ENCODE data around the gene UGT1A3. TPM values are rescaled to one million over a fixed set of nuclear protein-coding genes. Genes with fewer than 3 reads are reported as not detected.

UGT1A3 gene
- polyA plus RNA-seq, 1 donor: 0.16 TPM

GRCh38 chr2:233815861-233816260 is 87.0 kb downstream of the UGT1A3 start:
- WGBS (ENCODE audit: insufficient coverage, low lambda C conversion rate): 100% methylated on average over 4 of the region's 6 CpGs
- Histone ChIP-seq H3K4me1 (ENCODE audit: control insufficient read depth, insufficient read depth, low read length) (peaks cover 24% of the 10 kb centered on the region), H3K36me3 (ENCODE audit: control insufficient read depth, insufficient read depth, low read length) (no peaks in the 10 kb centered on the region), H3K4me3 (ENCODE audit: low read length) (no peak overlapping the region), H3K27ac (ENCODE audit: low read length) (no peak overlapping the region), H3K9me3 (ENCODE audit: control insufficient read depth, low read depth, low read length) (no peaks in the 10 kb centered on the region), H3K27me3 (ENCODE audit: control insufficient read depth, insufficient read depth, low read length) (no peaks in the 10 kb centered on the region)
- DNase-seq: no peak

- Histone ChIP-seq H3K36me3 (ENCODE audit: control insufficient read depth, insufficient read depth, low read length) (no peaks in the 10 kb centered on the region), H3K27ac (ENCODE audit: low read length) (peak overlapping the region; percentile 58), H3K27me3 (ENCODE audit: control insufficient read depth, insufficient read depth, low read length) (no peaks in the 10 kb centered on the region), H3K4me3 (ENCODE audit: low read length) (no peak overlapping the region), H3K9me3 (ENCODE audit: control insufficient read depth, low read depth, low read length) (no peaks in the 10 kb centered on the region), H3K4me1 (ENCODE audit: control insufficient read depth, insufficient read depth, low read length) (peaks cover 24% of the 10 kb centered on the region)
- WGBS (ENCODE audit: insufficient coverage, low lambda C conversion rate): no CpG with 5 or more reads among the region's 2 CpGs
- no peak for DNase-seq
These were observed 87.5 kb downstream of the UGT1A3 start for GRCh38 chr2:233816334-233816733.

DNA sequence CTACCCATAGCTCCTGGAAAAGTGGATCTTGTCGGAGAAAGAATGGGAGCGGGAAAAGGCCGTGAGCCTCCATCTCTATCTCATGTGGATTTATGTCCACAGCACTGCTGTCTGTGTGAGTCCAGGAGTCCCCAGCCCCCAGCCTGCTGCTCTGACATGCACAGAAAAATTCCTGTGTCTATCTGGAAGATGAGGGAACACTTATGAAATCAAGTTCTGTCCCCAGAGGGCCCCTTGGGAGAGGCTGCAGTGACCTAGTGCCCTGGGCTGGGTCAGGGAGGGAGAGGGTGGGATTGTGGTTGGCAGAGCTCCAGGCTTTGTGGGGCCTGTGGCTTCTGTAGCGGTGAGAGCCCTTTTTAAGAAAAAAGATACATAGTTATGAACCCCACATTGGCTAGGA is 87.9 kb downstream of the UGT1A3 start:
- DNase-seq: peak; percentile 62 to 82
- no CpG with 5 or more reads among the region's 4 CpGs for WGBS (ENCODE audit: insufficient coverage, low lambda C conversion rate)
- H3K4me3 ChIP-seq (ENCODE audit: low read length): no peak overlapping the region

GRCh38 chr2:233817361-233817911 is 88.6 kb downstream of the UGT1A3 start:
- DNase-seq: peak; percentile 37 to 72
- no peaks in the 10 kb centered on the region for H3K27me3 ChIP-seq (ENCODE audit: control insufficient read depth, insufficient read depth, low read length)
- WGBS (ENCODE audit: insufficient coverage, low lambda C conversion rate): no CpG with 5 or more reads among the region's 3 CpGs

More for the DNA sequence above, 87.9 kb downstream of the UGT1A3 start:
- Histone ChIP-seq H3K4me1 (ENCODE audit: control insufficient read depth, insufficient read depth, low read length) (peaks cover 24% of the 10 kb centered on the region), H3K27me3 (ENCODE audit: control insufficient read depth, insufficient read depth, low read length) (no peaks in the 10 kb centered on the region), H3K27ac (ENCODE audit: low read length) (peak overlapping the region; percentile 58), H3K36me3 (ENCODE audit: control insufficient read depth, insufficient read depth, low read length) (no peaks in the 10 kb centered on the region), H3K9me3 (ENCODE audit: control insufficient read depth, low read depth, low read length) (no peaks in the 10 kb centered on the region)

GRCh38 chr2:233817995-233818638 is 89.3 kb downstream of the UGT1A3 start:
- H3K4me3 ChIP-seq (ENCODE audit: low read length): no peak overlapping the region
- DNase-seq: peak in 1 of 2 donors; percentile 52
- no peaks in the 10 kb centered on the region for H3K36me3 ChIP-seq (ENCODE audit: control insufficient read depth, insufficient read depth, low read length)
- no CpG with 5 or more reads among the region's 11 CpGs for WGBS (ENCODE audit: insufficient coverage, low lambda C conversion rate)
- H3K27ac ChIP-seq (ENCODE audit: low read length): peak overlapping the region; percentile 58
- H3K4me1 ChIP-seq (ENCODE audit: control insufficient read depth, insufficient read depth, low read length): peaks cover 29% of the 10 kb centered on the region
- H3K9me3 ChIP-seq (ENCODE audit: control insufficient read depth, low read depth, low read length): no peaks in the 10 kb centered on the region
- no peaks in the 10 kb centered on the region for H3K27me3 ChIP-seq (ENCODE audit: control insufficient read depth, insufficient read depth, low read length)

More at GRCh38 chr2:233817361-233817911, 88.6 kb downstream of the UGT1A3 start:
- peak overlapping the region; percentile 58 for H3K27ac ChIP-seq (ENCODE audit: low read length)
- H3K36me3 ChIP-seq (ENCODE audit: control insufficient read depth, insufficient read depth, low read length): no peaks in the 10 kb centered on the region
- no peaks in the 10 kb centered on the region for H3K9me3 ChIP-seq (ENCODE audit: control insufficient read depth, low read depth, low read length)
- no peak overlapping the region for H3K4me3 ChIP-seq (ENCODE audit: low read length)
- peaks cover 24% of the 10 kb centered on the region for H3K4me1 ChIP-seq (ENCODE audit: control insufficient read depth, insufficient read depth, low read length)

- H3K4me3 ChIP-seq (ENCODE audit: low read length): no peak overlapping the region
- no peak overlapping the region for H3K27ac ChIP-seq (ENCODE audit: low read length)
- WGBS (ENCODE audit: insufficient coverage, low lambda C conversion rate): no CpG with 5 or more reads among the region's 17 CpGs
- H3K36me3 ChIP-seq (ENCODE audit: control insufficient read depth, insufficient read depth, low read length): no peaks in the 10 kb centered on the region
- peaks cover 30% of the 10 kb centered on the region for H3K4me1 ChIP-seq (ENCODE audit: control insufficient read depth, insufficient read depth, low read length)
- no peak for DNase-seq
- no peaks in the 10 kb centered on the region for H3K9me3 ChIP-seq (ENCODE audit: control insufficient read depth, low read depth, low read length)
- H3K27me3 ChIP-seq (ENCODE audit: control insufficient read depth, insufficient read depth, low read length): no peaks in the 10 kb centered on the region
These were observed 90.1 kb downstream of the UGT1A3 start for GRCh38 chr2:233818639-233819621.

- Histone ChIP-seq H3K27me3 (ENCODE audit: control insufficient read depth, insufficient read depth, low read length) (no peaks in the 10 kb centered on the region), H3K36me3 (ENCODE audit: control insufficient read depth, insufficient read depth, low read length) (no peaks in the 10 kb centered on the region), H3K4me3 (ENCODE audit: low read length) (no peak overlapping the region), H3K4me1 (ENCODE audit: control insufficient read depth, insufficient read depth, low read length) (peaks cover 30% of the 10 kb centered on the region), H3K27ac (ENCODE audit: low read length) (no peak overlapping the region), H3K9me3 (ENCODE audit: control insufficient read depth, low read depth, low read length) (no peaks in the 10 kb centered on the region)
- no CpG with 5 or more reads among the region's 18 CpGs for whole genome bisulfite sequencing (ENCODE audit: insufficient coverage, low lambda C conversion rate)
- no peak for DNase-seq
These were observed 91.3 kb downstream of the UGT1A3 start for GRCh38 chr2:233819884-233820773.

DNA sequence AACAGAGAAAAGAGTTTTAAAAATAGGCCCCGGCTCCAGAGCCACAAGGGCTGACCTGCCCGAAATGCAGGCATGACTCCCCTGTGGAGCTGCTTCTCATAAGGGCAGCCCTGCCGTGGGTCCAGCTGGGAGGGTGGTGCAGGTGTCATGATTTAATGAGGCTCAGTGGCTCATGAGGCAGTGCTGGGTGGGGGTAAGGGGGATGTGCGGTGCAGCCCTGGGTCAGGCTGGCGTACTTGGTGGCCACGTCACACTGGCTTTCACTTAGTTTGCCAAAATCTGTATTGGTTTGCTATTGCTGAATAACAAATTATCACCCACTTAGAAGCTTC is 91.9 kb downstream of the UGT1A3 start:
- Histone ChIP-seq H3K27me3 (ENCODE audit: control insufficient read depth, insufficient read depth, low read length) (no peaks in the 10 kb centered on the region), H3K36me3 (ENCODE audit: control insufficient read depth, insufficient read depth, low read length) (no peaks in the 10 kb centered on the region), H3K4me1 (ENCODE audit: control insufficient read depth, insufficient read depth, low read length) (peaks cover 30% of the 10 kb centered on the region), H3K27ac (ENCODE audit: low read length) (no peak overlapping the region), H3K9me3 (ENCODE audit: control insufficient read depth, low read depth, low read length) (no peaks in the 10 kb centered on the region), H3K4me3 (ENCODE audit: low read length) (no peak overlapping the region)
- 80% methylated on average over 1 of the region's 6 CpGs for WGBS (ENCODE audit: insufficient coverage, low lambda C conversion rate)
- DNase-seq: no peak

- Histone ChIP-seq H3K4me1 (ENCODE audit: control insufficient read depth, insufficient read depth, low read length) (peaks cover 30% of the 10 kb centered on the region), H3K36me3 (ENCODE audit: control insufficient read depth, insufficient read depth, low read length) (no peaks in the 10 kb centered on the region), H3K27me3 (ENCODE audit: control insufficient read depth, insufficient read depth, low read length) (no peaks in the 10 kb centered on the region), H3K27ac (ENCODE audit: low read length) (no peak overlapping the region), H3K9me3 (ENCODE audit: control insufficient read depth, low read depth, low read length) (no peaks in the 10 kb centered on the region), H3K4me3 (ENCODE audit: low read length) (no peak overlapping the region)
- no peak for DNase-seq
- WGBS (ENCODE audit: insufficient coverage, low lambda C conversion rate): no CpG with 5 or more reads among the region's 3 CpGs
These were observed 92.4 kb downstream of the UGT1A3 start for GRCh38 chr2:233821196-233821595.

- no CpG with 5 or more reads among the region's 8 CpGs for WGBS (ENCODE audit: insufficient coverage, low lambda C conversion rate)
- Histone ChIP-seq H3K27me3 (ENCODE audit: control insufficient read depth, insufficient read depth, low read length) (no peaks in the 10 kb centered on the region), H3K27ac (ENCODE audit: low read length) (no peak overlapping the region), H3K9me3 (ENCODE audit: control insufficient read depth, low read depth, low read length) (no peaks in the 10 kb centered on the region), H3K36me3 (ENCODE audit: control insufficient read depth, insufficient read depth, low read length) (no peaks in the 10 kb centered on the region), H3K4me3 (ENCODE audit: low read length) (no peak overlapping the region), H3K4me1 (ENCODE audit: control insufficient read depth, insufficient read depth, low read length) (peaks cover 25% of the 10 kb centered on the region)
- DNase-seq: no peak
These were observed 92.9 kb downstream of the UGT1A3 start for GRCh38 chr2:233821709-233822100.

All from large intestine (tissue), 3 donors.